HG02798 (cell line): ENCODE results near the gene BAZ1A.

Source experiments
- ATAC-seq: cut with Tn5 transposase; IDR thresholded peaks from one replicate; pipeline ENCODE4 v1.9.1; 2021; ENCODE audit warnings: mild to moderate bottlenecking; ENCODE audit not compliant: unreplicated experiment, poor library complexity

The BAZ1A gene

DNA sequence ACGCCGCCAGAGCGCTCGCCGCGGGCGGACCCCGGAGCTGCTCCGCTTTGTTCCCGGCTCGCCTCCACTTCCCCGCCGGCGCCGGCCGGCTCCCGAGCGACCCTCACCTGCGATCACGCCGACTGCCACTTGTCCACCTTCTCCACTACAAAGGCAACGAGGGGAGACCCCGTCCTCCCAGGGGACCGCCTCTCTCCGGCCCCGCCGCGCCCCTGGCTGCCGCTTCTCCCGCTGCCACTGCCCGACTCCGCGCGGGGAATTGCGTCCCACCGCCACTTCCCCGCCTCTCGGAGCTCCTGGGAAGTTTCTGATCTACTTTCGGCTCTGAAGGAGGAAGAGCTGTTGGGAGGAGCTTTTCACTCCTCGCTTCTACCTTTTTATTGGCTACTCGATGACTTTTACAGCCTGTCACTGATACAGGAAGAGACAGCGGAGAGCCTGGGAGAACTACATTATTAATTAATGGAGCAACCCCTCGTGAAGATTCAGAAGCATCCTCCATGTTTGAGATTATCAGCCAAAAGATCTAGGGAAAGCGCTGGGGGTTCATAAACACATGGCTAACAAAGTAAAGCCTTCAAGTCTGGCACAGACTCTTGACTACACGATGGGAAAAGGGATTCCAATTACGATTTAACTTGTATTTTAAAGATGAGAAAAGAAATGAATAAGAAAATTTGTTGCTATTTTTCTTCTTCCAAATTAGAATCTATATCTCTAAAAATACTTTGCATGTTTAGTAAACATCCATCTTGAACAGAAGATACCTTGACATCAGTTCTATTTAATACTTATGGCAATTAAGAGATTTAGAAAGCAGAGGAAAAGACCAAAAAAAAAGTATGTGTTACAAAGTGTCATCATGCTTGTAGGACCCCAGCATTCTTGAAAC lies at the start of gene BAZ1A:
BAZ1A (minus strand) TSS at position 330 of the 892 bp plus-strand sequence. CDS start 756 bp downstream, outside the sequence.
- peak; percentile 32 for ATAC-seq

DNA sequence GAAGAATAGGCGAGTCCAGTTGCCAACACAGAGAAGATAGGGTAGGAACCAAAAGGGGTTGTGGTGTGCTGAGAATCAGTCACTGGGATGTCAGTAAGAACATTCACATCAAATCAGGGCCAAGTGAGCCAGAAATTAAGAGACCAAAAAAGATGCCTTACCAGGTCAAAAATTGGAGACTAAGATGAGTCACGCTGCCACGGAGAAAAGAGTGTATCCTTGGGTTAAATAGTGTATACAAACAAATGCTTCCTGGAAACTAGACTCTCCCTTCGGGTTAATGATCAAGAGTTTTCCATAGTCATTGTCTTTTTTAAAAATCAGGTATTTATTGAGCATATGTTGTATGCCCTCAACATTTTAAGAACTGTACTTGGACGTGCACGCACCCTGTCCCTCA lies 45.2 kb upstream of the BAZ1A start:
- no peak for ATAC-seq

DNA sequence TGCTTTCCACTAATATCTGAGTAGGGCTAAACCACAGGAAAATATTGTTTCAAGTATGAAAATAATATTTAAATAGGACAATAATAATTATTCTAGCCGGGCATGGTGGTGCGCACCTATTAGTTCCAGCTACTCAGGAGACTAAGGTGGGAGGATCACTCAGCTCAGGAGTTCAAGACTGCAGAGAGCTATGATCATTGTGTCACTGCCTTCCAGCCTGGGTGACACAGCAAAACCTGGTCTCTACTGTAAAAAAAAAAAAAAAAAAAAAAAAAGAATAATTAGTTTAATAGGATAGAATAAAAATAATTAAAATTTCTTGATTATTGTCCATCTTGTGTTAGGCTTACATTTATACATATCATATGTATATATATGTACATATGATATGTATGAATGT lies 38.5 kb upstream of the BAZ1A start:
- no peak for ATAC-seq

DNA sequence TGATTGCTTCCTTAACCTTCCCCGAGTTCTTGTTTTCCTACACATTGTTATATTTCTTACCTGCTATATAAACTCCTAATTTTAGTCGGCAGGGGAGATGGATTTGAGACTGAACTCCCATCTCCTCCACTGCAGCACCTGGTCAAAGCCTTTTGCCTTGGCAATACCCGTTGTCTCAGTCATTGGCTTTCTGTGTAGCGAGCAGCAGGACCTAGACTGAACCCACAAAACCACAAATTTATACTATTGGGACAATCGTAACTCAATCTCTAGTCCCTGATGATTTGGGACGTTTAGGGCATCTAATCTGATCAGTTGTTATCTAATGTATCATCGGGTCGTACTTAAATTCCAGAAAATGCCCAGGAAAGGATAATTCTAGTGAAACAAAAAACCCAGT lies 37.8 kb upstream of the BAZ1A start:
- ATAC-seq: no peak

DNA sequence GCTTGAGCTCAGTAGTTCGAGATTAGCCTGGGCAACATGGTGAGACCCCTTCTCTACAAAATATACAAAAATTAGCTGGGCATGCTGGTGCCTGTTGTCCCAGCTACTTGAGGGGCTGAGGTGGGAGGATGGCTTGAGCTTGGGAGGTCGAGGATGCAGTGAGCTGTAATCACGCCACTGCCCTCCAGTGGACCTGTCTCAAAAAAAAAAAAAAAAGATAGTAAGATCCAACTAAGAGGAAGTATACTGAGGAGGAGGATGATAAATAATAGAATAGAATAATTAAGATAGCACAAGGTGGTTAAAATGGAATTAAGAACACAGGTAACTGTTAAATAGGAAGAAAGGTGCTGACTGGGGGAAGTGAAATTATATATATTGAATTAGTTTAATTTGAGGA lies 37.0 kb upstream of the BAZ1A start:
- ATAC-seq: no peak

DNA sequence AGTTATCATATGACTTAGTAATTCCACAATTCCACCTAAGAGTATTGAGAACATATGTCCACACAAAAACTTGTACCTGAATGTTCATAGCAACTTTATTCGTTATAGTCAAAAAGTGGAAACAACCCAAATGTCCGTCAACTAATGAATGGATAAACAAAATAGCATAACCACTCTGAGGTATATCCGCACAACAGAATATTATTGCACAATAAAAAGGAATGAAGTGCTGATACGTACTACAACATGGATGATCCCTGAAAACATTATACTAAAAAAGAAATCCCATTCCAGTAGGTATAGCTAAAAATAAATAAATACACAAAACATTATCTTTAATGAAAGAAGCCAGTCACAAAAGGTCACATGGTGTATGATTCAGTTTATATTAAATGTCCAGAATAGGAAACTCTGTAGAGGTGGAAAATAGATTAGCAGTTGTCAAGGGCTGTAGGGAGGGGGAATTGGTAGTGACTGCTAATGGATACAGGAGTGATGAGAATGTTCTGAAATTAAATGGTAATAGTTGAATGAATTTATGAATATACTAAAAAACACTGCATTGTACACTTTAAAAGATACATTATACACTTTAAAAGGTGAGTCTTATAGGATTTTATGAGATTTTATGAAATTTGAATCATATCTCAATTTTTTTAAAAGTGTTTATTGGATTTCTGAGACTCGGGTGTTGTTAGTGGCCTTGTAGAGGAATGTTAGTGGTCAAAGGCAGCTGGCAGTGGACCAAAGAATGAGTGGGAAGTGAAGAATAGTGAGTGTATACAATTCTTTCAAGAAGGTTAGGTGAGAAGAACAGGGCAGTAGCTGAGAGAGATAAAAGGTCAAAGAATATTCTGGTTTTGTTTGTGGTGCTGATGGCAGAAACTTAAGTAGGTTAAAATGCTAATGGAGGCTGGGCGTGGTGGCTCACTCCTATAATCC lies 36.3 kb upstream of the BAZ1A start:
- ATAC-seq: no peak

DNA sequence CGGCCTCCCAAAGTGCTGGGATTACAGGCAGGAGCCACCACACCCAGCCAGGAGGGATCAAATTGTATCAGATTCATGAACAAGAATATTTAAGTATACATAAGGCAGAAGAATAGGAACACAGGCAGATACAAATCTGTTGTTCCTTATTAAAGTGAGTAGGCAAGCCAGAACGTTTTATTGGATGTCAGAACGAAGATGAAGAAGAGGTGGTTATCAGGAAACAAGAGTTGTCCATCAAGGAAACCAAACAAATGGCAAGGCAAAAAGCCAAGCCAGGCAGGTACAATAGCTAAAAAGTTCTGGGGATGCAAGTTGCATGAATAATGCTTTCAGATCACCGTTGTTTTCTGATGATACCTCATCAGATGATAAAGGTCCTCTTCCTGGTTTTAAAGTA lies 31.1 kb upstream of the BAZ1A start:
- no peak for ATAC-seq

DNA sequence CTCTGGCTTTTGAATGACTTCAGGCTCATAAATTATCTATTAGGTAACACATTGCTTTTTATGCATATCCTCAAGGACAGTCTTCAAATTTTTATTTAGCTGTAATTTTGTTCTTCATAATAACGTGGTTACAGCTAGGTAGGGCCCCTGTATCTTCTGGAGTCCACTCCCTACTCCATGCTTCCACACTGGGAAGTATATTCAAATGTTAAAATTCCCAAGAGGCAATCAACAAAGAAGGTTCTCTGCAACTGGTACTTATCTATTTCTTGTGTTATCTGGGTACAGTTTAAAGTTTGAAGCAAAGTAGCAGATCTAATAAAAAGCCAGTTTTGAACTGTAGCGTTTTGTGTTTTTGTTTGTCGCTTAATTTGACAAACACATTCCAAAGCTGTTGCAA lies 20.1 kb upstream of the BAZ1A start:
- no peak for ATAC-seq

GRCh38 chr14:34890937-34891336 lies 15.8 kb upstream of the BAZ1A start:
- no peak for ATAC-seq

DNA sequence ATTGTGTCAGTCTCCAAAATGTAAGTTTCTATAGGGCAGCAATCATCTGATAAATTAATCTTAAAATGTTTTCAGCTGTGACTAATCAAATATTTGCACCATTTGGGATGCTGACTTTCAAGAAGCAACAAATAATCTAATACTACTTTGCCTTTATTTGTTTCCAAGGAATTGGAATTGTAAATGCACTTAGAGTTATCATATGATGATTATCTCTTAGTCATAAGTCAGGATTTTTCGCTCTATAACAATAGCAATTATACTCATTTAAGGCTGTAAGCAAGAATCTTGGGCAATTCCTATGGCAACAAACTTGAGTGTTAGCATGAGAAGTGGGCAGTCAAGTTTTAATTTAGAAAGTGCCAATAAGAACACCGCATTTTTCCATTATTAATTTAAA lies 13.0 kb upstream of the BAZ1A start:
- no peak for ATAC-seq

GRCh38 chr14:34883954-34884353 lies 8.8 kb upstream of the BAZ1A start:
- ATAC-seq: no peak

GRCh38 chr14:34874386-34875030 lies 652 bp downstream of the BAZ1A start:
- ATAC-seq: peak; percentile 31

DNA sequence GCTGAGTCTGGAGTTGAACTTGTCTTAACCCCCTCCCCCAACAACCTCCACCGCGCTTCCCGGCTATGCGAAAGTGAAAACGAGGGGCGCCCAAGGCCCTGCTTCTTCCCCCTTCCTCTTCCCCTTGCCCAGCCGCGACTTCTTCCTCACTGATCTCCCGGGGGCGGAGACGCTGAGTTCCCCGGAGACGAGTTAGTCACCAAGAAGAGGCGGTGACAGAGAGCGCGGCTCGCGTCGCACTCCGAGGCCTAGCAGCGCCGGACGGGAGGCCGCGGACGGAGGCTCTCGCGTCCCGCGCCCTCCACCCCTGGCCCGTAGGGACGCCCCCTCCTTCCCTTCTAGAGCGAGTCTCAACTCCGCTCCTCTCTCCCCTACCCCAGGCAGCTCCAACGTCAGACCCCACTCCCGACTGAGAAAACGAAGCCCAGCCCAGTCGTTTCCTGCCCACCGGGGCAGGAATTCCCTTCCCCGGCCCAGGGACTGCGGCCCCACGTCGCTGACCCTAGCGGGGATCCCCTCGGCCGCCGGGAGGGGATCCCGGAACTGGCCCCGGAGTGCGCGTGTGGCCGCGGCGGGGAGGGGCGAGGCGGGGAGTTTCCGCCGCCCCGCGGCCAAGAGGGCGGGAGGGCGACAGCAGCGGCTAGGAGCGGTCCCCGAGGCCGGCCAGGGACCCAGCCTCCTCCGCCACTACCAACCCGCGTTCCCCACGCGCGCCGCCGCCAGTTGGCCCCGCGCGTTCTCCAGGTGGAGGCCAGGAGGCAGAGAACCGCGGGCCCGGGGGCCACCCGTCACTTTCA lies 1.4 kb downstream of the BAZ1A start:
- peak; percentile 68 for ATAC-seq

GRCh38 chr14:34872822-34873588 lies 2.2 kb downstream of the BAZ1A start:
- ATAC-seq: peak; percentile 2

GRCh38 chr14:34867199-34867598 lies 8.0 kb downstream of the BAZ1A start:
- ATAC-seq: no peak

GRCh38 chr14:34865889-34866574 lies 9.1 kb downstream of the BAZ1A start:
- no peak for ATAC-seq

- no peak for ATAC-seq
Measured at GRCh38 chr14:34863844-34864243, 11.3 kb downstream of the BAZ1A start.

DNA sequence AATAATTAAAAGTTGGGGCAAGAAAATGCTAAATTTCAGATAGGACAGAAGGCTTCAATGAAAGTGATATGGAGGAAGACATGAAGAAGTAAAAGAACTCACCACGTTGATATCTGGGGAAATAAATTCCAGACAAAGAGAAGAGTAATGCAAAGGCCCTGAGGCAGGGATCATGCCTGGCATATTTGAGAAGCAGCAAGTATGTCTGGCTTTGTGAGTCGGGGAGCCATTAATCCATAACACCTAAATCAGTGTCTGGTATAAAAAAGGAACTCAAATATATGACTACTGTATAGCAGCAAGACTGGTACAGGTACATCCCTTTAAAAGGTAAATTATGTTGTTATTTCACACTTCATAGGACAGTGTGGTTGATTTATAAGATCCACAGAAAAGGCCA lies 16.4 kb downstream of the BAZ1A start:
- ATAC-seq: no peak
